Measurements from ENCODE around the gene PCNX3.

PCNX3 gene

GRCh38 chr11:65599216-65599954, 16.2 kb upstream of the PCNX3 start:
- Mint-ChIP-seq H3K27me3 (no peaks in the 10 kb centered on the region), H3K4me3 (no peak overlapping the region), H3K4me1 (peaks cover 14 to 36% of the 10 kb centered on the region in 2 donors), H3K36me3 (peaks cover 37 to 46% of the 10 kb centered on the region in 2 donors), H3K9me3 (no peaks in the 10 kb centered on the region), H3K27ac (peak overlapping the region; percentile 39)
- ATAC-seq (replicated peaks) (no peak), DNase-seq (no peak)

- no peaks in the 10 kb centered on the region for H3K9me3 Mint-ChIP-seq
- no peaks in the 10 kb centered on the region for H3K27me3 Mint-ChIP-seq
- no peak overlapping the region for H3K27ac Mint-ChIP-seq
- no peak overlapping the region for H3K4me3 Mint-ChIP-seq
- H3K4me1 Mint-ChIP-seq = peaks cover 14 to 35% of the 10 kb centered on the region in 2 donors
- peaks cover 39 to 50% of the 10 kb centered on the region in 2 donors for H3K36me3 Mint-ChIP-seq
- ATAC-seq (replicated peaks) (no peak), DNase-seq (no peak)
These were observed 15.7 kb upstream of the PCNX3 start for GRCh38 chr11:65599955-65600246.

GRCh38 chr11:65604258-65604657, 11.3 kb upstream of the PCNX3 start:
- Mint-ChIP-seq H3K4me3 (no peak overlapping the region), H3K27ac (peak overlapping the region; percentile 42), H3K27me3 (no peaks in the 10 kb centered on the region), H3K36me3 (peaks cover 40 to 52% of the 10 kb centered on the region in 2 donors), H3K4me1 (peaks cover 15 to 26% of the 10 kb centered on the region in 2 donors), H3K9me3 (no peaks in the 10 kb centered on the region)
- DNase-seq (no peak), ATAC-seq (replicated peaks) (no peak)

GRCh38 chr11:65606876-65607613, 8.5 kb upstream of the PCNX3 start:
- peaks cover 53 to 72% of the 10 kb centered on the region in 2 donors for H3K36me3 Mint-ChIP-seq
- H3K27me3 Mint-ChIP-seq = no peaks in the 10 kb centered on the region
- H3K27ac Mint-ChIP-seq = no peak overlapping the region
- no peak overlapping the region for H3K4me3 Mint-ChIP-seq
- peaks cover 36 to 48% of the 10 kb centered on the region in 2 donors for H3K4me1 Mint-ChIP-seq
- ATAC-seq (replicated peaks) (peak in 1 of 2 donors; percentile 46), DNase-seq (no peak)
- no peaks in the 10 kb centered on the region for H3K9me3 Mint-ChIP-seq

GRCh38 chr11:65607614-65608426, 7.8 kb upstream of the PCNX3 start:
- DNase-seq (no peak), ATAC-seq (replicated peaks) (no peak)
- Mint-ChIP-seq H3K4me3 (no peak overlapping the region), H3K36me3 (peaks cover 53 to 72% of the 10 kb centered on the region in 2 donors), H3K4me1 (peaks cover 43 to 52% of the 10 kb centered on the region in 2 donors), H3K27me3 (no peaks in the 10 kb centered on the region), H3K27ac (peak overlapping the region; percentile 20), H3K9me3 (no peaks in the 10 kb centered on the region)

GRCh38 chr11:65609229-65609628, 6.3 kb upstream of the PCNX3 start:
- ATAC-seq (replicated peaks) (no peak), DNase-seq (no peak)
- Mint-ChIP-seq H3K4me1 (peaks cover 41 to 48% of the 10 kb centered on the region in 2 donors), H3K9me3 (no peaks in the 10 kb centered on the region), H3K27me3 (no peaks in the 10 kb centered on the region), H3K27ac (peak overlapping the region; percentile 9), H3K4me3 (no peak overlapping the region), H3K36me3 (peaks cover 42 to 73% of the 10 kb centered on the region in 2 donors)

GRCh38 chr11:65609665-65610064, 5.9 kb upstream of the PCNX3 start:
- ATAC-seq (replicated peaks) (no peak), DNase-seq (no peak)
- Mint-ChIP-seq H3K4me1 (peaks cover 41 to 48% of the 10 kb centered on the region in 2 donors), H3K27ac (peak overlapping the region; percentile 94), H3K4me3 (no peak overlapping the region), H3K9me3 (no peaks in the 10 kb centered on the region), H3K27me3 (no peaks in the 10 kb centered on the region), H3K36me3 (peaks cover 41 to 71% of the 10 kb centered on the region in 2 donors)

- H3K27me3 Mint-ChIP-seq = no peaks in the 10 kb centered on the region
- DNase-seq = no peak
- H3K36me3 Mint-ChIP-seq = peaks cover 38 to 63% of the 10 kb centered on the region in 2 donors
- peak overlapping the region in 1 of 2 donors; percentile 80 for H3K4me3 Mint-ChIP-seq
- H3K9me3 Mint-ChIP-seq = no peaks in the 10 kb centered on the region
- peaks cover 41 to 48% of the 10 kb centered on the region in 2 donors for H3K4me1 Mint-ChIP-seq
- H3K27ac Mint-ChIP-seq = peak overlapping the region; percentile 94
- ATAC-seq (replicated peaks) = no peak
These were observed 5.2 kb upstream of the PCNX3 start for GRCh38 chr11:65610404-65610803.

GRCh38 chr11:65611028-65611757, 4.4 kb upstream of the PCNX3 start:
- no peak for ATAC-seq (replicated peaks)
- Mint-ChIP-seq H3K4me3 (peak overlapping the region; percentile 80 to 90), H3K36me3 (peaks cover 35 to 59% of the 10 kb centered on the region in 2 donors), H3K27ac (peak overlapping the region; percentile 94), H3K27me3 (no peaks in the 10 kb centered on the region), H3K9me3 (no peaks in the 10 kb centered on the region), H3K4me1 (peaks cover 39 to 49% of the 10 kb centered on the region in 2 donors)
- no peak for DNase-seq

- peaks cover 42 to 57% of the 10 kb centered on the region in 2 donors for H3K4me1 Mint-ChIP-seq
- ATAC-seq (replicated peaks) = no peak
- no peaks in the 10 kb centered on the region for H3K9me3 Mint-ChIP-seq
- H3K27ac Mint-ChIP-seq = peak overlapping the region; percentile 93
- peaks cover 37 to 59% of the 10 kb centered on the region in 2 donors for H3K36me3 Mint-ChIP-seq
- H3K4me3 Mint-ChIP-seq = peak overlapping the region; percentile 85 to 90
- no peaks in the 10 kb centered on the region for H3K27me3 Mint-ChIP-seq
- DNase-seq = no peak
These were observed 3.6 kb upstream of the PCNX3 start for GRCh38 chr11:65611758-65612603.

GRCh38 chr11:65612691-65613090, 2.9 kb upstream of the PCNX3 start:
- Mint-ChIP-seq H3K9me3 (no peaks in the 10 kb centered on the region), H3K4me1 (peaks cover 45 to 64% of the 10 kb centered on the region in 2 donors), H3K27ac (peak overlapping the region; percentile 93), H3K27me3 (no peaks in the 10 kb centered on the region), H3K36me3 (peaks cover 37 to 61% of the 10 kb centered on the region in 2 donors), H3K4me3 (peak overlapping the region; percentile 85 to 90)
- ATAC-seq (replicated peaks) (no peak), DNase-seq (no peak)

- Mint-ChIP-seq H3K4me1 (peaks cover 45 to 67% of the 10 kb centered on the region in 2 donors), H3K9me3 (no peaks in the 10 kb centered on the region), H3K4me3 (peak overlapping the region; percentile 85 to 90), H3K36me3 (peaks cover 37 to 61% of the 10 kb centered on the region in 2 donors), H3K27me3 (no peaks in the 10 kb centered on the region), H3K27ac (peak overlapping the region; percentile 90)
- DNase-seq (no peak), ATAC-seq (replicated peaks) (no peak)
These were observed 2.3 kb upstream of the PCNX3 start for GRCh38 chr11:65613091-65613928.

All from stimulated activated naive B cell treated with anti-CD40 and anti-IgM and Interleukin-4, amounts not matched to agents 10 μg/mL and 1 μg/mL and 100 μg/mL, for 72 hours (primary cell).